Peyer's patch (tissue), 4 donors: ENCODE measurements around the gene NRXN3.

Source experiments
- POLR2A ChIP-seq, 2 donors: fragments of 450-650 bp; IDR thresholded peaks; one replicate each; pipeline ENCODE4 v1.5.1; 2017; ENCODE audit warnings: antibody characterized with exemption in 2 of 2, mild to moderate bottlenecking in 2 of 2, moderate library complexity in 2 of 2
- TF ChIP-seq, protein P1 (sequence below), 6 experiments: fragments of 450-650 bp in 4 of 6; fragments of 200-600 bp in 2 of 6; sonication (generic) in 1 of 6; IDR thresholded peaks; one replicate each; pipeline ENCODE4 v1.5.1; 2017 to 2019; ENCODE audit warnings: antibody characterized with exemption in 6 of 6, mild to moderate bottlenecking in 3 of 6, moderate library complexity in 1 of 6

DNA sequence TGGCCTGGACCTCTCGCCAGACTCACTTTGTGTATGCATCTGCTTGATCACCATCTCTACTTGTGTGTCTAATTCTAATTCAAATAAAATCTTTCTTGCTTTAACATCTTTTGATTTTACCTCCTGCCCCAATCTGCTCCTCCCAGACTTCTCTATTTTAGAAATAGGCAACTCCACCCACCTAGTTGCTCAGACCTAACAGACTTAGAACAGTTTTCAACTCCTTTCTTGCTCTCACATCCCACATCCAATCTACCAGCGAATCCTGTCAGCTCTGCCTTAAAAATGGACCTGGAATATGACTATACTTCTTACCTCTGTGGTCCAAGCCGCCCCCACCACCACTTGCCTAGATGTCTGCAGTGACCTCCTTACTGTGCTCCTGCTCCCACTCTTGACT, 18.7 kb downstream of the NRXN3 start:
- TF ChIP-seq, protein P1, sequence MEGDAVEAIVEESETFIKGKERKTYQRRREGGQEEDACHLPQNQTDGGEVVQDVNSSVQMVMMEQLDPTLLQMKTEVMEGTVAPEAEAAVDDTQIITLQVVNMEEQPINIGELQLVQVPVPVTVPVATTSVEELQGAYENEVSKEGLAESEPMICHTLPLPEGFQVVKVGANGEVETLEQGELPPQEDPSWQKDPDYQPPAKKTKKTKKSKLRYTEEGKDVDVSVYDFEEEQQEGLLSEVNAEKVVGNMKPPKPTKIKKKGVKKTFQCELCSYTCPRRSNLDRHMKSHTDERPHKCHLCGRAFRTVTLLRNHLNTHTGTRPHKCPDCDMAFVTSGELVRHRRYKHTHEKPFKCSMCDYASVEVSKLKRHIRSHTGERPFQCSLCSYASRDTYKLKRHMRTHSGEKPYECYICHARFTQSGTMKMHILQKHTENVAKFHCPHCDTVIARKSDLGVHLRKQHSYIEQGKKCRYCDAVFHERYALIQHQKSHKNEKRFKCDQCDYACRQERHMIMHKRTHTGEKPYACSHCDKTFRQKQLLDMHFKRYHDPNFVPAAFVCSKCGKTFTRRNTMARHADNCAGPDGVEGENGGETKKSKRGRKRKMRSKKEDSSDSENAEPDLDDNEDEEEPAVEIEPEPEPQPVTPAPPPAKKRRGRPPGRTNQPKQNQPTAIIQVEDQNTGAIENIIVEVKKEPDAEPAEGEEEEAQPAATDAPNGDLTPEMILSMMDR (IDR thresholded peaks at IDR 0.05), result no peak
- TF ChIP-seq POLR2A (IDR thresholded peaks at IDR 0.05), result no peak
